Astrocyte (in vitro differentiated cells and primary cell): ENCODE measurements around the gene SRCIN1. TPM values are rescaled to one million over a fixed set of nuclear protein-coding genes. Genes with fewer than 3 reads are reported as not detected.
A peak's percentile ranks its signal among the peaks of the same experiment; 100 is the strongest.

Experiments used
- DNase-seq: peaks from one replicate; pipeline ENCODE4 v3.0.0-alpha.2; 2010; ENCODE audit warnings: low read depth
- FAIRE-seq: peaks from 2 replicates; lab custom pipeline; 2011; peaks lifted over from hg19 to GRCh38; lab: Jason Lieb, UNC
- H2AFZ ChIP-seq: 2 replicates; pipeline ENCODE4 v1.6.0; 2012; ENCODE audit warnings: low read depth, low read length, inconsistent platforms
- H3K27ac ChIP-seq: 2 replicates; pipeline ENCODE4 v1.5.1; 2011; ENCODE audit warnings: low read depth, low read length, inconsistent platforms
- H3K27me3 ChIP-seq: 2 replicates; pipeline ENCODE4 v1.6.0; 2011; ENCODE audit warnings: low read length, inconsistent platforms; ENCODE audit not compliant: insufficient read depth
- H3K36me3 ChIP-seq: 2 replicates; pipeline ENCODE4 v1.5.1; 2011; ENCODE audit warnings: low read length, inconsistent platforms; ENCODE audit not compliant: insufficient read depth
- H3K4me1 ChIP-seq: 2 replicates; pipeline ENCODE4 v1.5.1; 2011; ENCODE audit warnings: low read length, inconsistent platforms; ENCODE audit not compliant: insufficient read depth
- H3K4me2 ChIP-seq: 2 replicates; pipeline ENCODE4 v1.6.0; 2012; ENCODE audit warnings: low read length, inconsistent platforms
- H3K4me3 ChIP-seq: 2 replicates; pipeline ENCODE4 v1.5.1; 2011; ENCODE audit warnings: low read depth, mild to moderate bottlenecking, low read length, inconsistent platforms; ENCODE audit not compliant: insufficient read depth
- H3K79me2 ChIP-seq: 2 replicates; pipeline ENCODE4 v1.6.0; 2012; ENCODE audit warnings: mild to moderate bottlenecking, low read length, inconsistent platforms; ENCODE audit not compliant: insufficient read depth
- H3K9ac ChIP-seq: 2 replicates; pipeline ENCODE4 v1.6.0; 2012; ENCODE audit warnings: mild to moderate bottlenecking, low read length, inconsistent platforms
- H3K9me3 ChIP-seq: 2 replicates; pipeline ENCODE4 v1.5.1; 2012; ENCODE audit warnings: low read depth, mild to moderate bottlenecking, low read length, inconsistent platforms; ENCODE audit not compliant: insufficient read depth
- H4K20me1 ChIP-seq: 2 replicates; pipeline ENCODE4 v1.6.0; 2012; ENCODE audit warnings: low read length, inconsistent platforms; ENCODE audit not compliant: insufficient read depth
- H3K27ac Mint-ChIP-seq: one replicate; pipeline ENCODE4 v1.8.0; 2021; ENCODE audit warnings: mild to moderate bottlenecking, mixed read lengths; ENCODE audit not compliant: unreplicated experiment
- H3K27me3 Mint-ChIP-seq: one replicate; pipeline ENCODE4 v1.8.0; 2021; ENCODE audit warnings: low read depth, mixed read lengths; ENCODE audit not compliant: unreplicated experiment
- H3K36me3 Mint-ChIP-seq: one replicate; pipeline ENCODE4 v1.8.0; 2021; ENCODE audit warnings: low read depth, mixed read lengths; ENCODE audit not compliant: unreplicated experiment
- H3K4me1 Mint-ChIP-seq: one replicate; pipeline ENCODE4 v1.8.0; 2021; ENCODE audit warnings: low read depth, mixed read lengths; ENCODE audit not compliant: unreplicated experiment
- H3K4me3 Mint-ChIP-seq: one replicate; pipeline ENCODE4 v1.8.0; 2021; ENCODE audit warnings: mild to moderate bottlenecking, moderate library complexity, mixed read lengths; ENCODE audit not compliant: unreplicated experiment
- H3K9me3 Mint-ChIP-seq: one replicate; pipeline ENCODE4 v1.8.0; 2021; ENCODE audit warnings: mild to moderate bottlenecking, mixed read lengths; ENCODE audit not compliant: unreplicated experiment
- CTCF ChIP-seq: IDR thresholded peaks from 2 replicates; pipeline ENCODE4 v1.5.1; 2011; ENCODE audit warnings: low read depth, mild to moderate bottlenecking, inconsistent platforms, low read length, moderate library complexity; ENCODE audit not compliant: insufficient read depth
- EZH2 ChIP-seq: IDR thresholded peaks from 2 replicates; pipeline ENCODE4 v1.6.1; 2012; ENCODE audit warnings: mild to moderate bottlenecking, low read length, inconsistent platforms; ENCODE audit not compliant: insufficient read depth
- total RNA-seq: library from RNA; stranded (reverse); gene quantifications from 2 replicates; pipeline ENCODE4 v1.2.1, GENCODE V29; 2021

Gene SRCIN1
- total RNA-seq, 1 donor from 2014 or later = 1.5 TPM

DNA sequence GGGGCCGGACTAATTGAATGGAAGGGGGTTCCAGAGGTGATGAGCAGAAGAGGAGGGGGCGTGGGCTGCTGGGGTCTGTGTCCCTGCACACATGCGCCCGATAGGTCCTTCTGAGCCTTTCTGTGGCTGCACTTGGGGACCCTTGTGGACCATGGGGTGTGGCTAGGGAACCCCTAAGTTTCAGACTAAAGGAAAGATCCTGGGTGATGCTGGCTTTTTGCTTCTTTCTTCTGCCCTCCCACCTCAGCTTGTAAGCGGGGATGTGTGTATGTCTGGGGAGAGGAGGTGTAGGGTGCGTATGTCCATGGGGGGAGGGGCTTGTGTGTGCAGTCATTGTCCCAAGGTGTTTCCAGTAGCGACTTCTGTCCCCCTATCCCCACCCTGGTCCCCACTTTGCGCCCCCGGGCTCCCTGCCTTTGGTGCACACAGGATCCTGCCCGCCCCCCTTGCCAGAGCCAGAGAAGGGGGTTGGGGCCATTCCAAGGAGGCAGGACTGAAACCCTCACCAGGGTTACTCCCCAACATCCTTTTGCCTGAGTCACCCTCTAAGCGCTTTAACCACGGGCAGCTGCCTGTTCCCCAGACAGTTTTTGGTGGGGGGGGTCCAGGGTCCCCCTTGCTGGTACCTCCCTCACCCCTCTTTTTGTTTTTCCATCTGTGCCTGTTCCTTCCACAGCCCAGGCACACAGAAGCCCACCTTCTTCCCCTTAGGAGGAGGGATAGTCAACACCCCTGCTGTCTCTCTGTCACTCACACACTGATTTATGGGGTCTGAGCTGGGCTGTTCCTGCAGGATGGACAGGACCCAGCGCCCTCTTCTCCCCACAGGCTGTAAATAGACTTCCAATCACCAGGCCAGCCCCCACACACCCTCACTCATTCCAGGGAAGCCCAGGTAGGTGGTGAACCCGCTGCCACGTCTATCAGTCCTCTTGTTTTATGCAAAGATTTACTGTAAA lies 94.3 kb downstream of the SRCIN1 start:
- Histone ChIP-seq H2AFZ (no peak overlapping the region), H4K20me1 (peaks cover 27% of the 10 kb centered on the region), H3K4me2 (peak overlapping the region; percentile 84), H3K9ac (no peak overlapping the region), H3K4me1 (peaks cover 24% of the 10 kb centered on the region), H3K27me3 (no peaks in the 10 kb centered on the region), H3K9me3 (no peaks in the 10 kb centered on the region), H3K27ac (no peak overlapping the region), H3K4me3 (peak overlapping the region; percentile 33), H3K36me3 (peaks cover 4% of the 10 kb centered on the region), H3K79me2 (no peaks in the 10 kb centered on the region)
- DNase-seq (peak; percentile 63), FAIRE-seq (no peak)
- H3K9me3 Mint-ChIP-seq = no peaks in the 10 kb centered on the region
- peak overlapping the region; percentile 89 for H3K27ac Mint-ChIP-seq
- peaks cover 13% of the 10 kb centered on the region for H3K36me3 Mint-ChIP-seq
- H3K4me1 Mint-ChIP-seq = peaks cover 34% of the 10 kb centered on the region
- TF ChIP-seq CTCF (no peak), EZH2 (no peak)
- peak overlapping the region; percentile 76 for H3K4me3 Mint-ChIP-seq
- H3K27me3 Mint-ChIP-seq = no peaks in the 10 kb centered on the region

DNA sequence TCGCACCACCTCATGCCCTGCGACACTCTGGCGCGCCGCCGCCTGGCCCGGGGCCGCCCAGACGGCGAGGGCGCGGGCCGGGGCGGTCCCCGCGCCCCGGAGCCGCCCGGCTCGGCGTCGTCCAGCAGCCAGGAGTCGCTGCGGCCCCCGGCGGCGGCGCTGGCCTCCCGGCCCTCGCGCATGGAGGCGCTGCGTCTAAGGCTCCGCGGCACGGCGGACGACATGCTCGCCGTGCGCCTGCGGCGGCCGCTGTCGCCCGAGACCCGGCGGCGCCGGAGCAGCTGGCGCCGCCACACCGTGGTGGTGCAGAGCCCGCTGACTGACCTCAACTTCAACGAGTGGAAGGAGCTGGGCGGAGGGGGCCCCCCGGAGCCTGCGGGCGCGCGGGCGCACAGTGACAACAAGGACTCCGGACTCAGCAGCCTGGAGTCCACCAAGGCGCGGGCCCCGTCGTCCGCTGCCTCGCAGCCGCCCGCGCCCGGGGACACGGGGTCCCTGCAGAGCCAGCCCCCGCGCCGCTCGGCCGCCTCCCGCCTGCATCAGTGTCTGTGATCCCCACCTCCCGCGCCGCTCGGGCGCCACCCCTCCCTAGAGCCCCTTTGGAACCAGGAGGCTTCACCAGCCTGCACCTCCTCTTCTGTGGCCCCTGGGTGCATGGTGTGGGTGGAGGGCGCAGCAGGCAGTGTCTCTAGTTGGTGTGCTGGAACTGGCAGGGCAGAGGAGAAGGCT lies 95.2 kb downstream of the SRCIN1 start:
- Histone ChIP-seq H3K4me3 (peak overlapping the region; percentile 43), H3K79me2 (no peaks in the 10 kb centered on the region), H3K4me2 (peak overlapping the region; percentile 84), H2AFZ (no peak overlapping the region), H3K9ac (peak overlapping the region; percentile 69), H3K9me3 (no peaks in the 10 kb centered on the region), H3K27me3 (no peaks in the 10 kb centered on the region), H3K36me3 (peaks cover 12% of the 10 kb centered on the region), H3K27ac (no peak overlapping the region), H3K4me1 (peaks cover 24% of the 10 kb centered on the region), H4K20me1 (peaks cover 31% of the 10 kb centered on the region)
- peak overlapping the region; percentile 60 for H3K4me3 Mint-ChIP-seq
- no peaks in the 10 kb centered on the region for H3K9me3 Mint-ChIP-seq
- H3K27me3 Mint-ChIP-seq = no peaks in the 10 kb centered on the region
- TF ChIP-seq EZH2 (no peak), CTCF (no peak)
- peaks cover 18% of the 10 kb centered on the region for H3K36me3 Mint-ChIP-seq
- H3K4me1 Mint-ChIP-seq = peaks cover 34% of the 10 kb centered on the region
- peak overlapping the region; percentile 84 for H3K27ac Mint-ChIP-seq
- peak; percentile 30 for DNase-seq
- no peak for FAIRE-seq
